ENCODE data around the gene LAMB3.

- TF ChIP-seq POLR2A (IDR thresholded peaks at IDR 0.05), result no peak
- no peak for TF ChIP-seq EP300 (IDR thresholded peaks at IDR 0.05)
- TF ChIP-seq, protein P1, sequence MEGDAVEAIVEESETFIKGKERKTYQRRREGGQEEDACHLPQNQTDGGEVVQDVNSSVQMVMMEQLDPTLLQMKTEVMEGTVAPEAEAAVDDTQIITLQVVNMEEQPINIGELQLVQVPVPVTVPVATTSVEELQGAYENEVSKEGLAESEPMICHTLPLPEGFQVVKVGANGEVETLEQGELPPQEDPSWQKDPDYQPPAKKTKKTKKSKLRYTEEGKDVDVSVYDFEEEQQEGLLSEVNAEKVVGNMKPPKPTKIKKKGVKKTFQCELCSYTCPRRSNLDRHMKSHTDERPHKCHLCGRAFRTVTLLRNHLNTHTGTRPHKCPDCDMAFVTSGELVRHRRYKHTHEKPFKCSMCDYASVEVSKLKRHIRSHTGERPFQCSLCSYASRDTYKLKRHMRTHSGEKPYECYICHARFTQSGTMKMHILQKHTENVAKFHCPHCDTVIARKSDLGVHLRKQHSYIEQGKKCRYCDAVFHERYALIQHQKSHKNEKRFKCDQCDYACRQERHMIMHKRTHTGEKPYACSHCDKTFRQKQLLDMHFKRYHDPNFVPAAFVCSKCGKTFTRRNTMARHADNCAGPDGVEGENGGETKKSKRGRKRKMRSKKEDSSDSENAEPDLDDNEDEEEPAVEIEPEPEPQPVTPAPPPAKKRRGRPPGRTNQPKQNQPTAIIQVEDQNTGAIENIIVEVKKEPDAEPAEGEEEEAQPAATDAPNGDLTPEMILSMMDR (IDR thresholded peaks at IDR 0.05), result peak in 3 of 6 experiments; percentile 4 to 16 (median 7)
These were observed 61.8 kb downstream of the LAMB3 start for GRCh38 chr1:209590405-209590804.

All from upper lobe of left lung (tissue), 4 donors.